Measurements from ENCODE around the gene SRPK3.

The SRPK3 gene

GRCh38 chrX:153750127-153750774 is 30.6 kb upstream of the SRPK3 start:
- in situ Hi-C loops (cut with HindIII; ENCODE audit: low sequenced_read_pairs), result no loop called here
- DNase-seq (ENCODE audit: low read depth), result no peak
- no peak overlapping the region for H3K4me3 ChIP-seq (ENCODE audit: low read depth, low read length)
- no peak for TF ChIP-seq CTCF (IDR thresholded peaks at IDR 0.05; ENCODE audit: low read depth, low read length, missing control alignments)

DNA sequence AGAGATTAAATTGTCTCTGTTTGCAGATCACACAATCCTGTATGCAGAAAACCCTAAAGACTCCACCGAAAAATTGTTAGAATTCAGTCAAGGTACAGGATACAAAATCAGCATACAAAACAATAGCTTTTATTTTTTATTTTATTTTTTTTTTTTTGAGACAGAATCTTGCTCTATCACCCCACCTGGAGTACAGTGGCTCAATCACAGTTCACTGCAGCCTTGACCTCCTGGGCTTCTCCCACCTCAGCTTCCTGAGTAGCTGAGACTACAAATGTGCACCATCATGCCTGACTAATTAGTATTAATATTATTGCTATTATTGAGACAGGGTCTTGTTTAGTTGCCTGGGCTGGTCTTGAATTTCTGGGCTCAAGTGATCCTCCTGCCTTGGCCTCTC is 25.7 kb upstream of the SRPK3 start:
- DNase-seq (ENCODE audit: low read depth), result no peak
- H3K4me3 ChIP-seq (ENCODE audit: low read depth, low read length), result no peak overlapping the region
- in situ Hi-C loops (cut with HindIII; ENCODE audit: low sequenced_read_pairs), result no loop called here
- TF ChIP-seq CTCF (IDR thresholded peaks at IDR 0.05; ENCODE audit: low read depth, low read length, missing control alignments), result no peak

GRCh38 chrX:153761863-153762262 is 19.0 kb upstream of the SRPK3 start:
- no peak for DNase-seq (ENCODE audit: low read depth)
- TF ChIP-seq CTCF (IDR thresholded peaks at IDR 0.05; ENCODE audit: low read depth, low read length, missing control alignments), result no peak

GRCh38 chrX:153762626-153763173 is 18.1 kb upstream of the SRPK3 start:
- H3K4me3 ChIP-seq (ENCODE audit: low read depth, low read length), result no peak overlapping the region
- DNase-seq (ENCODE audit: low read depth), result no peak
- TF ChIP-seq CTCF (IDR thresholded peaks at IDR 0.05; ENCODE audit: low read depth, low read length, missing control alignments), result no peak
- in situ Hi-C loops (cut with HindIII; ENCODE audit: low sequenced_read_pairs), result no loop called here

More at GRCh38 chrX:153761863-153762262, 19.0 kb upstream of the SRPK3 start:
- H3K4me3 ChIP-seq (ENCODE audit: low read depth, low read length), result no peak overlapping the region
- in situ Hi-C loops (cut with HindIII; ENCODE audit: low sequenced_read_pairs), result no loop called here

- in situ Hi-C loops (cut with HindIII; ENCODE audit: low sequenced_read_pairs), result no loop called here
- no peak overlapping the region for H3K4me3 ChIP-seq (ENCODE audit: low read depth, low read length)
- no peak for DNase-seq (ENCODE audit: low read depth)
- no peak for TF ChIP-seq CTCF (IDR thresholded peaks at IDR 0.05; ENCODE audit: low read depth, low read length, missing control alignments)
Observed at GRCh38 chrX:153763298-153763932, 17.4 kb upstream of the SRPK3 start.

DNA sequence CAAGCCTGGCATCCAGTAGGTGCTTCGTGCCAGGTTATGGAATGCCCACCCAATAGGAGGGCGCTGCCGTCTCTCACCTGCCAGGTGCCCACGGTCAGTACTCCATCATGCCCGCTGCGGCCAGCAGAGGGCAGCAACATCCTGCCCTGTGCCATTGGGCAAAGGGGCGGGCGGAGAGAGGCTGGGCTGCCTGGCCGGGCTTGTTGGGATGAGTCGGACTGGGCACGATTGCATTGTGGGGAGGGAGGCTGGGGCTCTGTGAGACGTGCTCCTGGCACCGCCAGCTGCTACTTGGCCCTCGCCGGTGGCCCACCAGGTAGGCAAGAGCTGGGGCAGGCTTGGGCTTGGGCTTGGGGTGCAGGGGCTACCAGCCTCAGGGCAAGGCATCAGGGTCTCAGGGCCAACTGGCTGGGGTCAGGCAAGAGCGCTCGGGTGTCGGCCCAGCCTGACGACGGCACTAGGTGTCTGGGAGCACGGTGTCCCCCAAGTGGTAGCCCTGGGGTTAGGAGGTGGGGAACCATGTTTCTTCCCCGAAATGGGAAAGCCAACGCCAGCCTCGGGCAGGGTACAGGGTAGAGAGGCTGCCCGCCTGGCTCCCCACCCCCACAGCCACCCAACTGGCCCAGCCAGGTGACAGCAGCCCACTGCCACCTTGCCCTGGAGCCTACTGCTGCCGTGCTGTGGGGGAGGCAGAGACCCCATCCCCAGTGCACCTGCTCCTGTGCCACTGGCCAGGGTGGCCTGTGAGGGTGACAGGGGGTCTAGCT is 16.7 kb upstream of the SRPK3 start, which contains the start of gene PLXNB3:
TSS of gene PLXNB3 (plus strand) at position 261 of the 767 bp plus-strand sequence. CDS start 1,287 bp downstream, outside the sequence.
- TF ChIP-seq CTCF (IDR thresholded peaks at IDR 0.05; ENCODE audit: low read depth, low read length, missing control alignments), result peak; percentile 69
- DNase-seq (ENCODE audit: low read depth), result peak; percentile 12
- peak within 1 kb of the TSS; percentile 34 for H3K4me3 ChIP-seq (ENCODE audit: low read depth, low read length)
- in situ Hi-C loops (cut with HindIII; ENCODE audit: low sequenced_read_pairs), result no loop called here

Measured in astrocyte of the cerebellum (primary cell).